Measurements from ENCODE around the gene NPHP4. TPM values are rescaled to one million over a fixed set of nuclear protein-coding genes. Genes with fewer than 3 reads are reported as not detected.
A peak's percentile ranks its signal among the peaks of the same experiment; 100 is the strongest.

Gene NPHP4
- polyA plus RNA-seq, 4 donors: 1.4 to 10.0 (median 2.8) TPM

- H3K4me3 ChIP-seq (ENCODE audit: low read depth in 1 of 3, low read length in 3 of 3): no peak overlapping the region
- no peaks in the 10 kb centered on the region for H3K4me1 ChIP-seq (ENCODE audit: control insufficient read depth in 3 of 3, insufficient read depth in 2 of 3, low read depth in 1 of 3, low read length in 2 of 3)
- DNase-seq (no peak), FAIRE-seq (no peak)
- no peaks in the 10 kb centered on the region for H3K9me3 ChIP-seq (ENCODE audit: control insufficient read depth in 2 of 2, insufficient read depth in 1 of 2, low read depth in 1 of 2, low read length in 1 of 2)
- no peak overlapping the region for H3K27ac ChIP-seq (ENCODE audit: low read depth in 1 of 3, low read length in 2 of 3)
- WGBS, 3 donors: 64 to 73% (median 68%) methylated on average over 15 of the region's 15 CpGs
- no peaks in the 10 kb centered on the region for H3K36me3 ChIP-seq (ENCODE audit: control insufficient read depth in 3 of 3, insufficient read depth in 2 of 3, low read depth in 1 of 3, low read length in 3 of 3)
- no peaks in the 10 kb centered on the region for H3K27me3 ChIP-seq (ENCODE audit: control insufficient read depth in 3 of 3, insufficient read depth in 3 of 3, low read length in 3 of 3)
Observed at GRCh38 chr1:6035303-6035702, 43.1 kb upstream of the NPHP4 start.

DNA sequence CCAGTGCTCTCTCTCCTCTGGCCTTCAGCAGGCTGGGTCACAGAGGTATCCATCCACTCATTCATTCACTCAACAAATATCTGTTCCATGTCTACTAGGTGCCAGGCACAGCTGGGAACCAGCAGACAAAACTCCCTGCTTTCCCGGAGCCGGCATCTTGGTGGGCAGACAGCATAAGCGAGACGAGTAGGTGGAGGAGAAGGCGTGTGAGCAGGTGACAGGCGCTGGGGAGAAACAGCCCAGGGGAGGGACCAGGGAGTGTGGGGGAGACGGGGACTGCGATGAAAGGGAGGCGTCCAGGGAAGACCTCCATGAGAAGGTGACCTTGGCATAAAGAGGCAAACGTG, 42.5 kb upstream of the NPHP4 start:
- no peaks in the 10 kb centered on the region for H3K27me3 ChIP-seq (ENCODE audit: control insufficient read depth in 3 of 3, insufficient read depth in 3 of 3, low read length in 3 of 3)
- FAIRE-seq: no peak
- 70 to 76% (median 73%) methylated on average over 10 of the region's 10 CpGs for whole genome bisulfite sequencing, 3 donors

GRCh38 chr1:6033986-6034749, 41.9 kb upstream of the NPHP4 start:
- no peak overlapping the region for H3K27ac ChIP-seq (ENCODE audit: low read depth in 1 of 3, low read length in 2 of 3)
- H3K4me3 ChIP-seq (ENCODE audit: low read depth in 1 of 3, low read length in 3 of 3): no peak overlapping the region
- FAIRE-seq: no peak
- H3K27me3 ChIP-seq (ENCODE audit: control insufficient read depth in 3 of 3, insufficient read depth in 3 of 3, low read length in 3 of 3): no peaks in the 10 kb centered on the region
- H3K9me3 ChIP-seq (ENCODE audit: control insufficient read depth in 2 of 2, insufficient read depth in 1 of 2, low read depth in 1 of 2, low read length in 1 of 2): no peaks in the 10 kb centered on the region
- peaks cover 0 to 5% (median 0%) of the 10 kb centered on the region in 3 donors for H3K36me3 ChIP-seq (ENCODE audit: control insufficient read depth in 3 of 3, insufficient read depth in 2 of 3, low read depth in 1 of 3, low read length in 3 of 3)
- no peaks in the 10 kb centered on the region for H3K4me1 ChIP-seq (ENCODE audit: control insufficient read depth in 3 of 3, insufficient read depth in 2 of 3, low read depth in 1 of 3, low read length in 2 of 3)
- DNase-seq: peak; percentile 39 to 72
- 24 to 38% (median 35%) methylated on average over 20 to 21 of the region's 21 CpGs for WGBS, 3 donors

More for the DNA sequence above, 42.5 kb upstream of the NPHP4 start:
- Histone ChIP-seq H3K36me3 (ENCODE audit: control insufficient read depth in 3 of 3, insufficient read depth in 2 of 3, low read depth in 1 of 3, low read length in 3 of 3) (no peaks in the 10 kb centered on the region), H3K27ac (ENCODE audit: low read depth in 1 of 3, low read length in 2 of 3) (no peak overlapping the region), H3K4me3 (ENCODE audit: low read depth in 1 of 3, low read length in 3 of 3) (no peak overlapping the region), H3K9me3 (ENCODE audit: control insufficient read depth in 2 of 2, insufficient read depth in 1 of 2, low read depth in 1 of 2, low read length in 1 of 2) (no peaks in the 10 kb centered on the region), H3K4me1 (ENCODE audit: control insufficient read depth in 3 of 3, insufficient read depth in 2 of 3, low read depth in 1 of 3, low read length in 2 of 3) (no peaks in the 10 kb centered on the region)
- no peak for DNase-seq

DNA sequence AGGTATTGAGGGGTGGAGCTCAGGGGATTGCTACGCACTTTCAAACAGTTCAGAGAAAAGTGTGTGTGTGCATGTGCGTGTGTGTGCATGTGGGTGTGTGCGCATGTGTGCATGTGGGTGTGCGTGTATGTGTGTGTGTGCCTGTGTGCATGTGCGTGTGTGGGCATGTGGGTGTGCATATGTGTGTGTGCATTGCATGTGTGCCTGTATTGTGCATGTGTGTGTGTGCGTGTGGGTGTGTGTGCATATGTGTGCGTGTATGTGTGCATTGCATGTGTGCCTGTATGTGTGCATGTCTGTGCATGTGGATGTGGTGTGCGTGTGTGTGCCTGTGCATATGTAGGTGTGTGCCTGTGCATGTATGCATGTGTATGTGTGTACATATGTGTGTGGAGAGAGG, 40.9 kb upstream of the NPHP4 start:
- FAIRE-seq: no peak

GRCh38 chr1:6030547-6031261, 38.5 kb upstream of the NPHP4 start:
- WGBS, 3 donors: 89 to 92% (median 92%) methylated on average over 2 of the region's 2 CpGs
- peaks cover 0 to 7% (median 0%) of the 10 kb centered on the region in 3 donors for H3K36me3 ChIP-seq (ENCODE audit: control insufficient read depth in 3 of 3, insufficient read depth in 2 of 3, low read depth in 1 of 3, low read length in 3 of 3)
- no peaks in the 10 kb centered on the region for H3K27me3 ChIP-seq (ENCODE audit: control insufficient read depth in 3 of 3, insufficient read depth in 3 of 3, low read length in 3 of 3)
- no peaks in the 10 kb centered on the region for H3K9me3 ChIP-seq (ENCODE audit: control insufficient read depth in 2 of 2, insufficient read depth in 1 of 2, low read depth in 1 of 2, low read length in 1 of 2)
- H3K4me1 ChIP-seq (ENCODE audit: control insufficient read depth in 3 of 3, insufficient read depth in 2 of 3, low read depth in 1 of 3, low read length in 2 of 3): peaks cover 0 to 5% (median 0%) of the 10 kb centered on the region in 3 donors
- FAIRE-seq (no peak), DNase-seq (no peak)
- H3K27ac ChIP-seq (ENCODE audit: low read depth in 1 of 3, low read length in 2 of 3): no peak overlapping the region
- no peak overlapping the region for H3K4me3 ChIP-seq (ENCODE audit: low read depth in 1 of 3, low read length in 3 of 3)

More for the DNA sequence above, 40.9 kb upstream of the NPHP4 start:
- H3K27me3 ChIP-seq (ENCODE audit: control insufficient read depth in 3 of 3, insufficient read depth in 3 of 3, low read length in 3 of 3): no peaks in the 10 kb centered on the region
- peaks cover 0 to 7% (median 0%) of the 10 kb centered on the region in 3 donors for H3K36me3 ChIP-seq (ENCODE audit: control insufficient read depth in 3 of 3, insufficient read depth in 2 of 3, low read depth in 1 of 3, low read length in 3 of 3)
- no peak overlapping the region for H3K4me3 ChIP-seq (ENCODE audit: low read depth in 1 of 3, low read length in 3 of 3)
- no peak overlapping the region for H3K27ac ChIP-seq (ENCODE audit: low read depth in 1 of 3, low read length in 2 of 3)
- H3K9me3 ChIP-seq (ENCODE audit: control insufficient read depth in 2 of 2, insufficient read depth in 1 of 2, low read depth in 1 of 2, low read length in 1 of 2): no peaks in the 10 kb centered on the region
- H3K4me1 ChIP-seq (ENCODE audit: control insufficient read depth in 3 of 3, insufficient read depth in 2 of 3, low read depth in 1 of 3, low read length in 2 of 3): no peaks in the 10 kb centered on the region
- 93 to 94% (median 94%) methylated on average over 8 of the region's 8 CpGs for WGBS, 3 donors
- no peak for DNase-seq

DNA sequence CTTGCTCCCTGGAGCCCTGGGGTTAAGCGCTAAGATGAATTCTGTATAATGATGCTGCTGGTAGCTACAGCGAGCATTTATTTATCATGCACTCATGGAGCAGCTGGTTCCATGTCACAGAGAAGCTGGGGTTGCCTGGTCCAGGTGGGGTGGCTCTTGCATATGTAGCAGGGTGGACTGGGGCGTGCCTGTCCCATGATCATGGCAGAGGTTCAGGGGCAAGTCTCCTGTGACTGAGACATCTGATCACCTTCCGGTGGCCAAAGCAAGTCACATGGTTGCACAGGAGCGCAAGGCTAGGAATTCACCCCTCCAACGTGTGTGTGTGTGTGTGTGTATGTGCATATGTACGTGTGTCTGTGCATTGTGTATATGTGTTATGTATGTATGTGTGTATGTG, 37.9 kb upstream of the NPHP4 start:
- DNase-seq (no peak), FAIRE-seq (no peak)
- H3K4me1 ChIP-seq (ENCODE audit: control insufficient read depth in 3 of 3, insufficient read depth in 2 of 3, low read depth in 1 of 3, low read length in 2 of 3): peaks cover 0 to 6% (median 3%) of the 10 kb centered on the region in 3 donors
- 88 to 93% (median 91%) methylated on average over 7 of the region's 7 CpGs for WGBS, 3 donors
- no peak overlapping the region for H3K4me3 ChIP-seq (ENCODE audit: low read depth in 1 of 3, low read length in 3 of 3)
- H3K27me3 ChIP-seq (ENCODE audit: control insufficient read depth in 3 of 3, insufficient read depth in 3 of 3, low read length in 3 of 3): no peaks in the 10 kb centered on the region
- peaks cover 0 to 7% (median 0%) of the 10 kb centered on the region in 3 donors for H3K36me3 ChIP-seq (ENCODE audit: control insufficient read depth in 3 of 3, insufficient read depth in 2 of 3, low read depth in 1 of 3, low read length in 3 of 3)
- no peak overlapping the region for H3K27ac ChIP-seq (ENCODE audit: low read depth in 1 of 3, low read length in 2 of 3)
- no peaks in the 10 kb centered on the region for H3K9me3 ChIP-seq (ENCODE audit: control insufficient read depth in 2 of 2, insufficient read depth in 1 of 2, low read depth in 1 of 2, low read length in 1 of 2)

GRCh38 chr1:6029351-6029750, 37.1 kb upstream of the NPHP4 start:
- peaks cover 0 to 12% (median 3%) of the 10 kb centered on the region in 3 donors for H3K4me1 ChIP-seq (ENCODE audit: control insufficient read depth in 3 of 3, insufficient read depth in 2 of 3, low read depth in 1 of 3, low read length in 2 of 3)
- no peak overlapping the region for H3K4me3 ChIP-seq (ENCODE audit: low read depth in 1 of 3, low read length in 3 of 3)
- H3K36me3 ChIP-seq (ENCODE audit: control insufficient read depth in 3 of 3, insufficient read depth in 2 of 3, low read depth in 1 of 3, low read length in 3 of 3): peaks cover 0 to 7% (median 0%) of the 10 kb centered on the region in 3 donors
- DNase-seq (no peak), FAIRE-seq (no peak)
- H3K27me3 ChIP-seq (ENCODE audit: control insufficient read depth in 3 of 3, insufficient read depth in 3 of 3, low read length in 3 of 3): no peaks in the 10 kb centered on the region
- WGBS, 3 donors: 95 to 98% (median 96%) methylated on average over 5 of the region's 5 CpGs
- no peaks in the 10 kb centered on the region for H3K9me3 ChIP-seq (ENCODE audit: control insufficient read depth in 2 of 2, insufficient read depth in 1 of 2, low read depth in 1 of 2, low read length in 1 of 2)
- no peak overlapping the region for H3K27ac ChIP-seq (ENCODE audit: low read depth in 1 of 3, low read length in 2 of 3)

DNA sequence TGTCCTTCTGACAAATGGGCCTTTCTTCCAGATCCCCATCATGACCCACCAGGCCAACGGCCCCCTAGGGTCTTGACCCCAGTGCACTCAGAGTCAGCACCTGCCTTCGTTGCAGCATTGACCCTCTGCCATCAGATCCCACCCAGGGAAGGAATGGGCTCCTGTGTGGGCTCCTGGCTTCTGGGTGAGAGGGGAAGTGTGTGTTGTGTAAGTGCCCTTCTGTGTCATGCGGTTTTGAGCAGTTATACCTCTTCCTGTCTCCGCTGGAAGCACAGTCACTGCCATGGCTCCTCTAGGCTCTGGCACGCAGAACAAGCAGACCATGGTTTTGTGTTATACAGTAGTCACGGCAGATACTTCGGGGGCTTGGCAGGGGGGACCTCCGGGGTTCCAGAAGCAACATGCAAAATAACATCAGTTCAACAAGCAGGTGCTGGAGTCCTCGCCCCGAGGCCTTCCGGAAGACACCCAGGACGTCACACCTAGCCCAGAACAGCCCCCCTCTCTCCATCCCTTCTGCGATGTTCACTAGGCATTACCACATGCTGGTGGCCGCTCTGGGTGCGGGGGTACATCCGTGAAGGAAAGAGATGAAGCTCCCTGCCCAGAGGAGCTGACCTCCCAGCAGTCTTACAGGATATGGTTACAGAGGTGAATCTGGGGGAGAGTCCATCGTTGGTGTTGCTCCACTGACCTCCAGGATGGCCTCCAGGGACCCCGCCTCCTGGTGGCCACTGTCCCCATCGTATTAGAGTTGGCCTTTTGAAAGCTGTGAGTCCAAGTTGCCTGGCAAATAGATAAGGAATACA, 36.0 kb upstream of the NPHP4 start:
- Histone ChIP-seq H3K4me3 (ENCODE audit: low read depth in 1 of 3, low read length in 3 of 3) (peak overlapping the region in 1 of 3 donors; percentile 1), H3K9me3 (ENCODE audit: control insufficient read depth in 2 of 2, insufficient read depth in 1 of 2, low read depth in 1 of 2, low read length in 1 of 2) (no peaks in the 10 kb centered on the region), H3K4me1 (ENCODE audit: control insufficient read depth in 3 of 3, insufficient read depth in 2 of 3, low read depth in 1 of 3, low read length in 2 of 3) (peaks cover 0 to 12% (median 3%) of the 10 kb centered on the region in 3 donors), H3K27ac (ENCODE audit: low read depth in 1 of 3, low read length in 2 of 3) (peak overlapping the region in 2 of 3 donors; percentile 52 to 72), H3K36me3 (ENCODE audit: control insufficient read depth in 3 of 3, insufficient read depth in 2 of 3, low read depth in 1 of 3, low read length in 3 of 3) (peaks cover 0 to 7% (median 0%) of the 10 kb centered on the region in 3 donors), H3K27me3 (ENCODE audit: control insufficient read depth in 3 of 3, insufficient read depth in 3 of 3, low read length in 3 of 3) (no peaks in the 10 kb centered on the region)
- no peak for FAIRE-seq
- DNase-seq: peak in 1 of 2 donors; percentile 47
- WGBS, 3 donors: 68 to 78% (median 69%) methylated on average over 19 of the region's 19 CpGs

Measured in small intestine (tissue), 7 donors.